ENCODE data around the gene BSPRY. TPM values are rescaled to one million over a fixed set of nuclear protein-coding genes. Genes with fewer than 3 reads are reported as not detected.
A peak's percentile ranks its signal among the peaks of the same experiment; 100 is the strongest.

BSPRY gene
- total RNA-seq, 1 experiment from 2014 or later: 22.6 TPM

- peaks cover 24% of the 10 kb centered on the region for H3K4me1 ChIP-seq (ENCODE audit: insufficient read depth, low read length)
- no peaks in the 10 kb centered on the region for H3K9me2 ChIP-seq (replicated peaks; ENCODE audit: low read length)
- no peaks in the 10 kb centered on the region for H3F3A ChIP-seq (ENCODE audit: low read length, unreplicated experiment)
- H3K4me2 ChIP-seq (ENCODE audit: low read length): no peak overlapping the region
- ChIA-PET CTCF (no interaction called here), POLR2A (ENCODE audit: unreplicated experiment) (no interaction called here)
- TF ChIP-seq CTCF (conservative IDR thresholded peaks at IDR 0.05; ENCODE audit: low read depth, low read length): 0 out of 2 replicates have a peak, but pooled peaks have one; percentile 12
- no peak for TF ChIP-seq EZH2phosphoT487 (IDR thresholded peaks at IDR 0.05; ENCODE audit: borderline replicate concordance, low read length)
- ATAC-seq: no peak
- no peaks in the 10 kb centered on the region for H4K20me1 ChIP-seq (ENCODE audit: low read length)
- peaks cover 13% of the 10 kb centered on the region for H3K79me2 ChIP-seq (ENCODE audit: low read length)
- DNase-seq: no peak
- no peaks in the 10 kb centered on the region for H3K9me3 ChIP-seq (ENCODE audit: low read length)
- BruUV-seq (replicated peaks): no TSS peak
- H3K27ac ChIP-seq (ENCODE audit: low read length): no peak overlapping the region
- H3K36me3 ChIP-seq (ENCODE audit: low read depth, low read length): no peaks in the 10 kb centered on the region
- H2AFZ ChIP-seq (ENCODE audit: low read length): no peak overlapping the region
- H3K9ac ChIP-seq (ENCODE audit: low read length): no peak overlapping the region
- no peak overlapping the region for H3K4me3 ChIP-seq (ENCODE audit: low read length)
- H3K27me3 ChIP-seq (ENCODE audit: low read length): no peaks in the 10 kb centered on the region
- intact Hi-C loops (cut with micrococcal nuclease): no loop called here
Observed at GRCh38 chr9:113355040-113355596, 5.8 kb downstream of the BSPRY start.

GRCh38 chr9:113356686-113357292, 7.4 kb downstream of the BSPRY start:
- Histone ChIP-seq H2AFZ (ENCODE audit: low read length) (no peak overlapping the region), H3K36me3 (ENCODE audit: low read depth, low read length) (no peaks in the 10 kb centered on the region), H3K27me3 (ENCODE audit: low read length) (no peaks in the 10 kb centered on the region), H3K79me2 (ENCODE audit: low read length) (no peaks in the 10 kb centered on the region), H3K9me2 (replicated peaks; ENCODE audit: low read length) (no peaks in the 10 kb centered on the region), H3K4me1 (ENCODE audit: insufficient read depth, low read length) (peaks cover 25% of the 10 kb centered on the region), H3K4me2 (ENCODE audit: low read length) (no peak overlapping the region), H3K27ac (ENCODE audit: low read length) (no peak overlapping the region), H3K9ac (ENCODE audit: low read length) (no peak overlapping the region), H4K20me1 (ENCODE audit: low read length) (no peaks in the 10 kb centered on the region), H3K9me3 (ENCODE audit: low read length) (no peaks in the 10 kb centered on the region), H3F3A (ENCODE audit: low read length, unreplicated experiment) (no peaks in the 10 kb centered on the region), H3K4me3 (ENCODE audit: low read length) (no peak overlapping the region)
- ATAC-seq: no peak
- TF ChIP-seq CTCF (conservative IDR thresholded peaks at IDR 0.05; ENCODE audit: low read depth, low read length) (no peak), EZH2phosphoT487 (IDR thresholded peaks at IDR 0.05; ENCODE audit: borderline replicate concordance, low read length) (no peak), EZH2 (IDR thresholded peaks at IDR 0.05; ENCODE audit: low read length, unreplicated experiment) (no peak)
- ChIA-PET CTCF (no interaction called here), POLR2A (ENCODE audit: unreplicated experiment) (no interaction called here)
- no TSS peak for BruUV-seq (replicated peaks)
- DNase-seq: no peak
- intact Hi-C loops (cut with micrococcal nuclease): no loop called here

GRCh38 chr9:113359385-113359784, 10.0 kb downstream of the BSPRY start:
- no TSS peak for BruUV-seq (replicated peaks)

More at GRCh38 chr9:113359385-113359784, 10.0 kb downstream of the BSPRY start:
- Histone ChIP-seq H2AFZ (ENCODE audit: low read length) (no peak overlapping the region), H3K4me1 (ENCODE audit: insufficient read depth, low read length) (peaks cover 13% of the 10 kb centered on the region), H3K4me2 (ENCODE audit: low read length) (no peak overlapping the region), H3K79me2 (ENCODE audit: low read length) (no peaks in the 10 kb centered on the region), H3K27me3 (ENCODE audit: low read length) (no peaks in the 10 kb centered on the region), H4K20me1 (ENCODE audit: low read length) (no peaks in the 10 kb centered on the region), H3K27ac (ENCODE audit: low read length) (no peak overlapping the region), H3F3A (ENCODE audit: low read length, unreplicated experiment) (no peaks in the 10 kb centered on the region), H3K36me3 (ENCODE audit: low read depth, low read length) (no peaks in the 10 kb centered on the region), H3K4me3 (ENCODE audit: low read length) (no peak overlapping the region), H3K9me3 (ENCODE audit: low read length) (no peaks in the 10 kb centered on the region), H3K9me2 (replicated peaks; ENCODE audit: low read length) (no peaks in the 10 kb centered on the region), H3K9ac (ENCODE audit: low read length) (no peak overlapping the region)
- TF ChIP-seq EZH2phosphoT487 (IDR thresholded peaks at IDR 0.05; ENCODE audit: borderline replicate concordance, low read length) (no peak), CTCF (conservative IDR thresholded peaks at IDR 0.05; ENCODE audit: low read depth, low read length) (no peak), EZH2 (IDR thresholded peaks at IDR 0.05; ENCODE audit: low read length, unreplicated experiment) (no peak)
- ChIA-PET CTCF (no interaction called here), POLR2A (ENCODE audit: unreplicated experiment) (no interaction called here)
- ATAC-seq (no peak), DNase-seq (no peak)
- intact Hi-C loops (cut with micrococcal nuclease): no loop called here
